DMS153 (cell line): ENCODE data around the gene KRTAP10-4.
"Not testable (repeated sequence)": the region's sequence is repeated elsewhere in the genome, so short reads cannot be mapped to it uniquely, and the experiment has no call there.

Experiments
- DNase-seq: peaks from one replicate; lab custom pipeline; 2025; lab: John Stamatoyannopoulos, UW

The KRTAP10-4 gene

GRCh38 chr21:44573630-44574456, at the start of gene KRTAP10-4:
Gene KRTAP10-4 (plus strand): TSS chr21:44573729. CDS start chr21:44573759, 30 bp downstream.
- not testable (repeated sequence) for DNase-seq

DNA sequence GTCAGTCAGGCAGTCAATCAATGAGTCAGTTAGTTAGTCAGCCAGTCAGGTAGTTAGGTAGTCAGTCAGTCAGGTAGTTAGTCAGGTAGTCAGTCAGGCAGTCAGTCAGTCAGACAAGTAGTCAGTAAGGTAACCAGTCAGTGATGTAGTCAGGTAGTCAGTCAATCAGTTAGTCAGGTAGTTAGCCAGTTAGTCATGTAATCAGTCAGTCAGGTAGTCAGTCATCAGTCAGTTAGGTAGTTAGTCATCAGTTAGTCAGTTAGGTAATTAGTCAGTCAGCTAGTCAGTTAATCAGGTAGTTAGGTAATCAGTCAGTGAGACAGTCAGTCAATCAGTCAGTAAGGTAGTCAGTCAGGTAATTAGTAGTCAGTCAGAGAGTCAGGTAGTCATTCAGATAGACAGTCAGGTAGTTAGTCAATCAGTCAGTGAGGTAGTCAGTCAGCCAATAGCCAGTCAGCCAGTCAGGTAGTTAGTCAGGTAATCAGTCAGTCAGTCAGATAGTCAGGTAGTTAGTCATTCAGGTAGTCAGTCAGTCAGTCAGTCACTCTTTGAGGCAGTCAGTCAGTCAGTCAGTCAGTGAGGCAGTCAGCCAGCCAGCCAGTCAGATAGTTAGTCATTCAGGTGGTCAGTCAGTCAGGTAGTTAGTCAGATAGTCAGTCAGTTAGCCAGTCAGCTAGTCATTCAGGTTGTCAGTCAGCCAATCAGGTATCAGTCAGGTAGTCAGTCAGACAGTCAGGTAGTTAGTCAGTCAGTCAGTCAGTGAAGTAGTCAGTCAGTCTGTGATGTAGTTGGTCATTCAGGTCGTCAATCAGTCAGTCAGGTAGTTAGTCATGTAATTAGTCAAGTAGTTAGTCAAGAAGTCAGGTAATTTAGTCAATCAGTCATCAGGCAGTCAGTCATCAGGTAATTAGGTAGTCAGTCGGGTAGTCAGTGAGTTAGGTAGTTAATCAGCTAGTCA, 48.8 kb upstream of the KRTAP10-4 start:
- DNase-seq = no peak

DNA sequence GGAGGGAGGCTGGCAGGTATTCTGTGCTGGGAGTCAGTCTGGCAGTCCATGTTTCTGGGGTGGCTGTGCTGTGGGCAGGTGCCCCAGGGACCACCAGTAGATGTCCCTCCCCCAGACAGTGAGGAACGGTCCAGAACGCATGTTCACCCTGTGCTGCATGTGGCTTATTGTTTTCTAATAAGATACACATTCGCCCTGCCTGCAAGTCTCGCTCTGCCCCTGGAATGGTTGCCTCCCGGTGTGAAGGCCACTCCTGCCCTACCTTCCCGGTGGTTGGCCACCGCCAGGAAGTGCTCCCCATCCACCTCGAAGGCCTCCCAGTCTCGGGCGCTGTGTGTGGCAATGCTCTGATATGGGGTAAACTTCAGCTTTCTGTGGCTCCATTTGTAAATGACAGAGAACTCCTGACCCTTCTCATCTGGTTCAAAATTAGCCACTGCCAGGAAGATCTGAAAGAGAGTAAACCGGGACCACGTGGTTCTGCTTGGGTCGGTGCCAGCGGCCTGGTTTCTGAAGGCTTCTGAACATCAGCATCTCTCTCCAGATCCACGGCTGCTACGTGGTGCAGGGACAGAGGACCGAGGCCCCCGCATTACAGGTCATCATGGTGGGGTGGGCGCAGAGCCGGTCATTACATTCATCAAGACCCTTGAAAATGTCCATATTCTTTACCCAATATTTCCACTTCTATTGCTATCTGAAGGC, 48.0 kb upstream of the KRTAP10-4 start:
- no peak for DNase-seq

GRCh38 chr21:44526096-44526997, 47.2 kb upstream of the KRTAP10-4 start:
- no peak for DNase-seq

DNA sequence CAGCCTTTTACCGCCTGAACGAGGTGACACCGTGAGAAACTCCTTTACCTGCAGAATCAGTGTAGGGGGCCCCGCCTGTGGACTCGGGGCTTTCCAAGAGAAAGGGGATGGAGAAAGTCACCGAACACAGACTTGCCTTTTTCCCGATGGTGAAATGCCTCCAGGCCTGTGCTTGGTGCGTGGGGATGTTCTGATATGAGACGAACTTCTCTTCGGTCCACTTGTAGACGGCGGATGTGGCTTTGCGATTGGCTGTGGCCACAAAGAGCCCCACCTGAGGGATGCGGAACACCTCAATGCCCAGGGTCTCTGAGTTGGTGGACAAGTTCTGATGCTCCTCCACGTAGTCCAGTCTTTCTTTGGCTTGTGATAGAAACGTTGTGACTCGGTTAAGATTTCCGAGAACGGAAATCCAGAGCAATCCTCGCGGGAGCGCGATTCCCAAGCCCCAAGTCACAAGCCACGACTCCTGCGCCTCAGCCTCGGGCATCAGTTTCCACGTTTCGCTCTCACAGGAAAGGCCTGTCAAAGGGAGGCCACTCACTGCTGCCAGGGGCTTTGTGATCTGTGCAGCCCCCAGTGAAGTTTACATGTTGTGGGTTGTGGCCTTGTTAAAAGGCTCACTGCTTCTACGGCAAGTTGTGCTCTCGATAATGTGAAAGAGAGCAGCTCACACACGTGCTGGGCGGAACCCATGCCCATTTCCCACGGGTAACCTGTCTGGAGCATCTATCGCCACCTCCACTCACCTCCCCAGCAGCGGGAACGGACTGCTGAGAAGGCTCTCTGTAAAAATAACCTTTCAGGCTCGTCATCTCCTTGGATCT, 46.2 kb upstream of the KRTAP10-4 start:
- no peak for DNase-seq

- DNase-seq = no peak
These were observed 45.4 kb upstream of the KRTAP10-4 start for GRCh38 chr21:44527983-44528633.

- no peak for DNase-seq
These were observed 44.9 kb upstream of the KRTAP10-4 start for GRCh38 chr21:44528634-44528995.

DNA sequence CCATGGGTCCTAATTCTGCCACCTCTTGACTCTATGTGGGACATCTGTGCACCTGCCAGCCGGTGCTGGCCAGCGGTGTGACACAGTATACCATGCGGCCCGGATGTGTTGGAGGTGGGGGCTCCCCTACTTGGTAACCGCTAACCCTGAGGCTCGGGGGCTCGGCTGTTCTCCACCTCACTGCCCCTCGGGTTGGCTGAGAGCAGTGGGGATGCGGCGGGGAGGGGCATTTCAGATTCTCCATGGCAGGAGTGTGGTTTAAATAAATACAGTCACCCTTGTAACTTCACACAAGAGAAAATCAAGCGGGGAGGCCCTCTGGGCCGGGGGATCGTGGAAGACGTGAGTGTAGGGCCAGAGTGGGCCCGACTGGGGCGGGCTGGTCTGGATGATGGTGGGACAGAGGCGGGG, 44.5 kb upstream of the KRTAP10-4 start:
- DNase-seq = no peak

DNA sequence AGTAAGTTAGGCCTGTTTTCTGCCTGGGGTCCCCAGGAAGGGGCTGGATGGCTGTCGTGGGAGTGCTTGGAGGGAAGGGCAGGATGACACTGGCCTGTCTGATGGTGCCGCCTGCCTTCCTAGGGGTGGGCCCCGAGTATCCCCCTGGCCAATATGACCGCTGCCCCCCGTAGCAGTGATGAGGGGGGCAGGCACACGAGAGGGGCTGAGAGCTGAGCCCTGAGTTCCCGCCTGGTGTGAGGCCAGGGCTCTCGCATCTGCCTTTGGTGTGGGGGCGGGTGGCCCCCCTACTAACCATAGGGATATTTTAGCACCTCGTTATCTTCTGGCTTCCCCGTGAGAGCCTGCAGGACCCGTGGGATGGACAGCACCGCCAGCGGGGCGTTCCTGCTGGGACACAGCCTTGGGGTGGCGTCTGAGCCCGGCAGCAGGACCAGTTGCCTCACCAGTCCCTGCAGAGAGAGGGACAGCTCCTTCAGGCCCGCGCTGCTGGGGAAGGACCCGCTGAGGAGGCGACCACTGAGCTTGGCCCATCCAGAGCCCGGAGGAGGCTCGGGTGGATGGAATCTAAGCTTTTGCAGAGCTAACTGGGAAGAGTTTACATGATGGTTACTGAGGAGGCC, 43.9 kb upstream of the KRTAP10-4 start:
- DNase-seq = no peak

- DNase-seq = no peak
These were observed 43.2 kb upstream of the KRTAP10-4 start for GRCh38 chr21:44530221-44530902.

- no peak for DNase-seq
These were observed 42.5 kb upstream of the KRTAP10-4 start for GRCh38 chr21:44530903-44531605.

DNA sequence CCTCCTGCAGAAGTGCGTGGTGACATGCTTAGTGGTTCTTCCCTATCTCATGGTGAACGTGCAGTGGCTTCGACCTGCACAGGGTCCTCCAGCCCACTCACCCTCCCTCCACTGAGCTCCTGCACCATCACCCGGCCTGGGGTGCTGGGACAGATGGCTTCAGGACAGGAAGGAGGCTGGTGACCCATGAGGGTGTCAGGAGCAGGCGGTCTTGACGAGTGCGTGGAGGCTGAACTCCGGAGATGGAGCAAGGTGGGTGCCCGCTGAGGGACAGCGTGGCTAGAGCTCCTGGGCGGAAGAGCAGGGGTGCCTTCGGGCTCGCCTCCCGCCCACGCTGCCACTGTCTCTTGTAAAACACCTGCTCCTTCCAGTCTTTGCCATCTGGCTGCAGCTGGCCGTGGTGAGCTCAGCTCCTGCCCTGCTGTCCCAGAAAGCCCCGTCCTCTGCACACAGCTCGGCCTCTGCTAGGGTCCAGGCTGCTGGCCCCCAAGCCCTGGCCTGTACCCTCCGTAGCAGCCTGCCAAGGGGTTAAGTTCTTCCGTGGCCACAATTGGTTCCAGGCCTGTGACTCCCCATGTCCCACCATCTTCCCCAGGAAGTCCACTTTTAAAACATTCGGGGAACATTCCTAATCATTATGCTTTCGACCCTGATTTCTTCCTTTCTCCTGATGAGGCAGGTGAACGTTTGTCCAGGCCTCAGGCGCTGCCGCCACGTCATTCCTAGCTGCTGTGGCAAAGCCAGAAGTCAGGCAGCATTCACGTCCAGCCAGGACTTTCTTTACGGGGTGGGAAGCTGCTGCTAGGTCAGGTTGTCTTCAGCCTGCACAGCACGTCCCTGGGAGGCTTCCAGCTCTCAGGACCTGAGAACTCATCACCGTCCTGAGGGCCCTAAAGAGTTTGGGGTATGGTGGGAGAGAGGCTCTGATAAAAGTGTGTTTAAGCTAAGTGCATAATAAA, 41.6 kb upstream of the KRTAP10-4 start:
- DNase-seq = no peak

DNA sequence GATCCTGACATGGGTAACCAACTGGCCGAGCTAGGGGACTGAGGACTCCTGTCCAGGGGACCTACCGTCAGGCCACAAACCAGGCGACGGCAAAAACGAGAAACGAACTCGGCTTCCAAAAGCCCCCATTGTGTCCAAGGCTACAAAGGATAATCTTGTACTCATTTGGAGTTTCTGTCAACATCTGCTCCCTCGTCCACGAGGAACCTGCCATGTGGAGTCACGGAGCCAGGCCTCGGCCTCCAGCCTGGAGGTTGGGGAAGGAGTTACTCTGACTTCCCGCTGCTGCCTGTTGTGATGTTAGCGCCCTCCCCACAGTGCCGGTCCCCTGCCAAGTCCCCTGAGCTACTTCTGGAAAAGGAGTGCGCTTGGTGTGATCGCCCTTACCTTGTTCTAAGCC, 40.8 kb upstream of the KRTAP10-4 start:
- no peak for DNase-seq

DNA sequence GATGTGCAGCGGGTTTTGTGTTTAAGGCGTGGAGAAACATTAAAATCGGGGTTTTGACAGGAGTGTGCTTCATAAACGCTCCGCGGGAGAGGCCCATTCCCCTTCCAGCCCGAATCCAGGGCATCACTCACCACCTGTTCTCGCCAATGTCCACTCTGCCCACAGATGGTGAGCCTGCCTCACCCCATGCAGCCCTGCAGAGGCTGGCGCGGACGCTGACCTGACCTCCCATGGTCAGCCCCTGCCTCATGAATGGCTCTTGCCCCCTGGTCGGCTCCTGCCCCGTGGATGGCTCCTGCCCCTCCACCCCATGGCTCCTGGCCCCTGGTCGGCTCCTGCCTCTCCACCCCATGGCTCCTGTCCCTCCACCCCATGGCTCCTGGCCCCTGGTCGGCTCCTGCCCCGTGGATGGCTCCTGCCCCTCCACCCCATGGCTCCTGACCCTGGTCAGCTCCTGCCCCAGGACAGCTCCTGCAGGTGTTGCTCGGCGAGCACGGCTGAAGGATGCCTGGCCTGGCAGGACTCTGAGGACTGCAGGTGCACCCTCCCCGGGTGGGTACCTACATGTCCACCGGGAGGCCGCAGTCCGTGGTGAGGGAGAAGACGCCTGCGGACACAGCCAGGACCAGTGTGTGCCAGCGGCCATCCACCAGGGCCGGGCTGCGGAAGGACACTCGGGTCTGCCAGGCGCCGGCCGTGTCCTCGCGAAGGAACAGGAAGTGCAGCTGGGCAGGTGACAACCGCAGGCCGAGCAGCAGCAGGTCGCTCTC, 40.2 kb upstream of the KRTAP10-4 start:
- no peak for DNase-seq

DNA sequence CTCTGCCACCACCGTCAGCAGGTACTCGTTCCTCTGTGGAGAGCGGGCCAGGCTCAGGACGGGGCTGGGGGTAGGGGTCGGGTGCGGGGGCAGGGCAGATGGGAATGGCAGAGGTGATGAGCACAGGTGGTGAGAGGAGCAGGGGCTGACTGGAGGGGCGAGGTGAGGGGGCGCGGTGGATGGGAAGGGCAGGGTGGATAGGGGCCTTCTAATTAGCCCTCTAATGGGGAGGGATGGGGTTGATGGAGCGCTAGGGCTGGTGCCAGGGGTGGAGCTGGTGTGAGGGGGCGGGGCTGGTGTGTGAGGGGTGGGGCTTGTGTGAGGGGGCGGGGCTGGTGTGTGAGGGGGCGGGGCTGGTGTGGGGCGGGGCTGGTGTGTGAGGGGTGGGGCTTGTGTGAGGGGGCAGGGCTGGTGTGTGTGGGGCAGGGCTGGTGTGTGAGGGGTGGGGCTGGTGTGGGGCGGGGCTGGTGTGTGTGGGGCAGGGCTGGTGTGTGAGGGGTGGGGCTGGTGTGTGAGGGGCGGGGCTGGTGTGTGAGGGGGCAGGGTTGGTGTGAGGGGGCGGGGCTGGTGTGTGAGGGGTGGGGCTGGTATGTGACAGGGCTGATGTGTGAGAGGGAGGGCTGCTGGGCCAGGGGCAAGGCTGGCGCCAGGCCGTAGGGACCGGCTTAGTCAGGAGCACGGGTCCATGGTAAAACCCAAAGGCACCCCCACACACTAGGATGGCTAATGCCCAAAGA, 39.5 kb upstream of the KRTAP10-4 start:
- no peak for DNase-seq
